Measurements from ENCODE around the gene TMEM14B.
"Not testable (repeated sequence)": the region's sequence is repeated elsewhere in the genome, so short reads cannot be mapped to it uniquely, and the experiment has no call there.

Gene TMEM14B

GRCh38 chr6:10745116-10745515 is 2.5 kb upstream of the TMEM14B start:
- no peak for DNase-seq (ENCODE audit: extremely low read depth in 1 of 2, low read depth in 1 of 2)

DNA sequence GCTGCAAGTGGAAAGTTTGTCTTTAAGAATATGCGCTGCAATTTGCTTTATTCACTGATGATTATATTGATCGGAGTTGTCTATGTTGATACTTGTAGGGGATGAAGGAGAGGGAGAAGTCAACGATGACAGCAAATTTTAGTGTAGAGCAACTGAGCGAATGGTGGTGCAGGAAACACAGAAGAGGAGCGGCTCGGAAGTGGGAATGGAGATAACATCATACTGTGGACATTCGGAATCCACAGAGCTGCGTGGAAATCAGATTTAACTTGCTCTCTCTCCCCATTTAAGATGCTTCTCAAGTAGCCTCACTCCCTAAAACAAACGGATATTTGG is 722 bp upstream of the TMEM14B start:
- no peak for DNase-seq (ENCODE audit: extremely low read depth in 1 of 2, low read depth in 1 of 2)

DNA sequence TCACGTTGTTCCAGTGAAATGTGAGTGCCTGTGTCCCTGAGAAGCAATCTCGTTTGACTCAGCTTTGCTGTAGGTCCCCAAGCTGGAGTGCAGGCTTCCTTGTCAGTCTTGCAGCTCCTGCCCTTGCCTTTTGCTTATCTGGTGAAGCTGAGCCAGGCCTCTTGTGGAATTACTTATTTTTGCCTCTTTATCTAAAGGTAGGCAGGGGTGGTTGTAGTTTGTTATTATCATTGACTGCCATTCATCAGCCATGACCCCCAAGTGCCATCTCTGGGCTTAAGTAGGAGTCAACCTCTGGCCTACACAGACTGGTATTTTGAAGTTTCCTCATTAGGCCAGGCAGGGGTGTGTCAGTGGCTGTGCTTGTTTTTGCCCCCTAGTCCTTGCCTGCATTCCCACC is 2.1 kb downstream of the TMEM14B start:
- DNase-seq (ENCODE audit: extremely low read depth in 1 of 2, low read depth in 1 of 2): no peak

- DNase-seq (ENCODE audit: extremely low read depth in 1 of 2, low read depth in 1 of 2): not testable (repeated sequence)
Measured at GRCh38 chr6:10750568-10750967, 3.0 kb downstream of the TMEM14B start.

GRCh38 chr6:10751757-10752156 is 4.2 kb downstream of the TMEM14B start:
- DNase-seq (ENCODE audit: extremely low read depth in 1 of 2, low read depth in 1 of 2): not testable (repeated sequence)

GRCh38 chr6:10756085-10756484 is 8.5 kb downstream of the TMEM14B start:
- DNase-seq (ENCODE audit: extremely low read depth in 1 of 2, low read depth in 1 of 2): no peak

DNA sequence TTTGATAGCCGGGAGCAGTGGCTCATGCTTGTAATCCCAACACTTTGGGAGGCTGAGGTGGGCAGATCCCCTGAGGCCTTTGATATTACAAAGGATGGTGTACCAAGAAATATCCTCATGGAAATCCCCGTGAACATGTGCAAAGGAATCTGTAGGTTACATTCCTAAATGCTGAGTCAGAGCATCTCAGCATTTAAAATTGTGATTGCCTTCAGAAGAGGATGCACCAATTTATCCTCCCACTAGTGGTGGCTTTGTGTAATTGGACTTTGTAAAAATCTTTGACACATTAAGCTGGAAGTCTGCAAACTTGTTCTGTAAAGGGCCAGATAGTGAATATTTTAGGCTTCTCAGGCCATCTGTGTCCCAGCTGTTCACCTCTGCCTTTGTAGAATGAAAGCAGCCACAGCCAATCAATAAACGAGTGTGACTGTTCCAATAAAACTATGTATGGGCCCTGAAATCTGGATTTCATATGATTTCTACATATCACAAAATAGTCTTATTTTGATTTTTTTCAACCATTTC is 11.8 kb downstream of the TMEM14B start:
- DNase-seq (ENCODE audit: extremely low read depth in 1 of 2, low read depth in 1 of 2): no peak

DNA sequence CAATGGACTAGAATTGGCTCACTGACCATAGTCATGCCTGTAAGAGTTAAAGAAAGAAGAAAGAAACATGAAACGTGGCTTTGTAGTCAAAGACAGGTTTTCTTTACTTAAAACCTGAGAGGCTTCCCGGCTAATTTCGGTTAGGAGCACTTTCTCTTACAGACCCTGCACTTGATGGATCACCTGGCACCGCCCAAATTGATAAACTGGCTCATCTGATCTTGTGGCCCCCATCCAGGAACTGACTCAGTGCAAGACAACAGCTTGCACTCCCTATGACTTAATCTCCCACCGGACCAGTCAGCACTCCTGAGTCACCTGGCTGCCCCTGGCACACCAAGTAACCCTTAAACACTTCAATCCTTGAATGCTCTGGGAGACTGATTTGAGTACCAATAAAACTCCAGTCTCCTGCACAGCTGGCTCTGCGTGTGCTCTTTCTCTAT is 12.3 kb downstream of the TMEM14B start:
- no peak for DNase-seq (ENCODE audit: extremely low read depth in 1 of 2, low read depth in 1 of 2)

DNA sequence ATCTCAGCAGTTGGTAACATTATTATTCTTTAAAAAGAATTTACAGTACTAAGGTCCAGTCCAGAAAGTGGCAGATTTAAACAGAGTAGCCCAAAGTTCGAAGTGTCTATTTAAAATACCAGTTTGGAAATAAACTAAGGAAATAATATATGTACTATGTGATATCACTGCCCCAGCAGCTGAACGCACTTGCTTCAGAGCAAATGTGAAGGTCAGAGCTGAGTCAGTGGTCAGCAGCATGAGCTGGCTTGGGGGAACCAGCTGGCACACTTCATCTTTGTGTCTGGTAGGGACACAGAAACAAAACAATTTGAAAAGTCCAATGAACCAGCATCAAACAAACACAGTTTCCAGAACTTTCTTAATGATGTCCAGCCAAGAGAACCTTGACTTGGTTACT is 15.4 kb downstream of the TMEM14B start:
- DNase-seq (ENCODE audit: extremely low read depth in 1 of 2, low read depth in 1 of 2): no peak

DNA sequence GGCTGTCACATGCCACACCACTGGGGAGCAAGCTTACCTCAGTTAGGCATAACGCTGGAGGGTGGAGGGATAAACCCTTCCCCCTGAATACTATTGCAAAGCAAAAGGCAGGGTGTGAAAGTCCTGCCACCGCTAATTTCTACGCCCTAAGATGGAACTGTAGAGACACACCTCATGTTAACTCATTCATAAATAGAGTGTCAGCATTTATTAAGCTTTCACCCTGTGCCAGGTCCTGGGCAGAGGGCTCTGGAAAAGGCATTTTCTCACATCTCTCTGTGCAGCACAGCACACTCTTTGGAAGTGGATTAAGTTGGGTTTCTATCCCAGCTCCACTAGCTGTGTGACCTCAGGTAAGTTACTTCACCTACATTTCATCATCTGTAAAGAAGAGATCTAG is 21.8 kb downstream of the TMEM14B start:
- no peak for DNase-seq (ENCODE audit: extremely low read depth in 1 of 2, low read depth in 1 of 2)

GRCh38 chr6:10771371-10771894 is 23.8 kb downstream of the TMEM14B start:
- no peak for DNase-seq (ENCODE audit: extremely low read depth in 1 of 2, low read depth in 1 of 2)

DNA sequence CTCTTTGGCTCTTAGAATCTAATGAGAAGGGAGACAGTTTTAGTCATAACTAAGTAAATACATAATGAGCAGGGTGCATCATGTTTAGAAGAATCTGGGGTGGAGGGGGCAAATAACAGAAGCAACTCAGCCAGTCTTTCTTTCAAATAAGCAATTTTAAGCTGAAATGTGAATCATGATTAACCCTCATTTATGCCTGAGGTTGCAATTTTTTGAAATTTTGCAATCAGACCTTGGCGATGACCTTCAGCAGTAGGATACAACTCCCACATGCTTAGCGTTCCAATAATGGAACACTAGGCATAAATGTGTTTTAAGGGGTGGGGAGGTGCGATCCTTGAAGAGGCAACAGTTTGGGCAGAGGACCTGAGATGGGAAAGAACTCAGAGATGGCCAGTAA is 30.6 kb downstream of the TMEM14B start:
- no peak for DNase-seq (ENCODE audit: extremely low read depth in 1 of 2, low read depth in 1 of 2)

GRCh38 chr6:10779076-10779475 is 31.5 kb downstream of the TMEM14B start:
- no peak for DNase-seq (ENCODE audit: extremely low read depth in 1 of 2, low read depth in 1 of 2)

DNA sequence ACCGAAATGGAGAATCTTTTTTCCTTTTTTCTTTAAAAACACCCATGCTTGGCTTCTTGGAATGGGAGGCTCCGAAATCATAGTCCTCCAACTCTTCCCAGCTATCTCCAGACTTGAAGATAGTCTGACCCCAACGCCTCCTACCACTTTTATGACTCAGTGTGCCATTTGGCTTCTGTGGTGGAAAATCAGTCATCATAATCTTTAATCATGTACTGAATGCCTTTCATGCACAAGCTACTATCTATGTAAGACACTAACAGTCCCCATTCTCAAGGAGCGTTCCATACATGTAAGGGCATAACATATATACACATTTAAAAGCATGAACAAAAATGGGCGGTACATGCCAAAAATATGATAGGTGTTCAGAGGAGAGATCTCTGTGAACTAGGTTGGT is 44.1 kb downstream of the TMEM14B start:
- no peak for DNase-seq (ENCODE audit: extremely low read depth in 1 of 2, low read depth in 1 of 2)

DNA sequence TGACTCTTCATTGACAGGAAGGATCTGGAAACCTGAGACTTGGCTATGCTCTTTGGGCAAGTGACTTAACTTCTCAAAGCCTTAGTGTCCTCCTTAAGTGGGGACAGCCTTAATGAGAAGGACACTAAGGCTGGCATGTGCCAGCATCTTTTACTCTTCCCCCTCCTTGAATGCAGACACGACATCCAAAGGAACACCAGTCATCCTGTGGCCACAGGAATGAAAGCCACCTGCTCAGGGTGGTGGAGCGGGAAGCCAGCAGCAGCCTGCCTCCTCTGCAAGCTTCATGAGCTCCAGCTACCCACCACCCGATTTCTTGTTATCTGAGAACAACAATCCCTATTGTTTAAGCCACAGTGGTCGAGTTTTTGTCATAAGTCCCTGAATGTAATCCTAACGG is 44.5 kb downstream of the TMEM14B start:
- no peak for DNase-seq (ENCODE audit: extremely low read depth in 1 of 2, low read depth in 1 of 2)

GRCh38 chr6:10793035-10793434 is 45.4 kb downstream of the TMEM14B start:
- no peak for DNase-seq (ENCODE audit: extremely low read depth in 1 of 2, low read depth in 1 of 2)

GRCh38 chr6:10793695-10794094 is 46.1 kb downstream of the TMEM14B start:
- DNase-seq (ENCODE audit: extremely low read depth in 1 of 2, low read depth in 1 of 2): no peak

DNA sequence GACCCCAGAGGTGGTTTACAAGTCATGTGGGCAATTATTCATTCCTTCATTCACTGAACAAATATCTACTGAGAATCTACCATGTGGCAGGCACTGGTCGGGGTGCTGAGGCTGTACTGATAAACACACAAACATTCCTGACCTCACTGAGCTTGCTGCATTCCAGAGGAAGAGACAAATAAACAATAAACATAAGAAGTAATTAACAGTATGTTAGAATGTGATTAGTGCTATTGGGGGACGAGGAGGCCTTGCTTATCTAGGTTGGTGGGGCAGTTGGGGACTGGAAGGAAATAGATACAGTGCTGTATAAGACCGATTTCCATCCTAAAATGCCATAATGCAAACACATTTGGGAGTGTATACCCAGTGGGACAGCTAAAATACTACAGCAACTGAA is 46.6 kb downstream of the TMEM14B start:
- no peak for DNase-seq (ENCODE audit: extremely low read depth in 1 of 2, low read depth in 1 of 2)

DNA sequence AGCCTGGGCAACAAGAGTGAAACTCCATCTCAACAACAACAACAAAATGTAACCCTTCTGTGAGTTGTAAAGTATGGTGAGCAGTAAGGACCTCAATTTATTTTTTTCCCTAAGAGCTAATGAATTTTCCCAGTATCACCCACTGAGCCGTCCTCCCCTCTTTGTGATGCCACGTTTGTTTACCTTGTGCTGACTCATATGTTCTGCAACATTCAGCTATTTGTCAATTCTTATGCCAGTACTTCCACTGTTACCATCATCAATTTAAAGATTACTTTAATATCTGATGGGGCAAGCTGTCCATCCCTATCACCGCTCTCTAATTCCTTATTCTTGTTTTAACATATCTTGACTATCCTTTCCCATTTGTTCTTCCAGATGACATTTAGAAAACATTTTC is 53.2 kb downstream of the TMEM14B start:
- DNase-seq (ENCODE audit: extremely low read depth in 1 of 2, low read depth in 1 of 2): no peak

DNA sequence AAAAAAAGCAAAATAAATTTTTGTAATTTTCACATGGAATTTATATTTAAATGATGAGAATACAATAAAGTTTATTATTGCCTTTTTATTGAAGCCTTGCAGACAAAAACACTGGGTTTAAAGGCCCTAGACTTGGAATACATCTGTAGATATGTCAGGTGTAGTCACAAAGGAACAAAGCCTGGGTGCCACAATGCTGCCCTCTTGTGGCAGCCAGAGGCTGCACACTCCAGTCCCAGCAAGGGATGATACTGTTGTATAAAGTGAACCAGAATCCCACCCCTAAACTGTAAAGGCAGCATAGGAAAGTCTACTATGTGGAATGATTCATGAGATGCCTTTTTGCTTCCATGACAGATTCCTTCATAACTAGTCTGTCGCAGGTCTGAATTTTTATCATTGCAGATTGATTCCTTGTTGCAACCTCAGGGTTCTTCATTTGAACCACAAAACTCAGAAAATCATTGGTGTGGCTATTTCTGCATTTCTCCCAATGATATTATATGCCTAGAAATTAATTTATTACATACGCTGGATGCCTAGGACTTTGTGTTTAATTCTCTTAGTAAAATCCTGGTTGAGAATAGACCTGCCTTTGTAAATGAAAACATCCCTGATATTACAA is 53.7 kb downstream of the TMEM14B start:
- DNase-seq (ENCODE audit: extremely low read depth in 1 of 2, low read depth in 1 of 2): peak in 1 of 2 donors; percentile 41

All from activated CD8-positive, alpha-beta memory T cell treated with anti-CD3 and anti-CD28 coated beads for 1 hour (primary cell).